Measurements from ENCODE around the gene DNAAF1. TPM values are rescaled to one million over a fixed set of nuclear protein-coding genes. Genes with fewer than 3 reads are reported as not detected.

The DNAAF1 gene
- total and polyA plus RNA-seq, 2 experiments from 2014 or later, result 0.42 TPM

DNA sequence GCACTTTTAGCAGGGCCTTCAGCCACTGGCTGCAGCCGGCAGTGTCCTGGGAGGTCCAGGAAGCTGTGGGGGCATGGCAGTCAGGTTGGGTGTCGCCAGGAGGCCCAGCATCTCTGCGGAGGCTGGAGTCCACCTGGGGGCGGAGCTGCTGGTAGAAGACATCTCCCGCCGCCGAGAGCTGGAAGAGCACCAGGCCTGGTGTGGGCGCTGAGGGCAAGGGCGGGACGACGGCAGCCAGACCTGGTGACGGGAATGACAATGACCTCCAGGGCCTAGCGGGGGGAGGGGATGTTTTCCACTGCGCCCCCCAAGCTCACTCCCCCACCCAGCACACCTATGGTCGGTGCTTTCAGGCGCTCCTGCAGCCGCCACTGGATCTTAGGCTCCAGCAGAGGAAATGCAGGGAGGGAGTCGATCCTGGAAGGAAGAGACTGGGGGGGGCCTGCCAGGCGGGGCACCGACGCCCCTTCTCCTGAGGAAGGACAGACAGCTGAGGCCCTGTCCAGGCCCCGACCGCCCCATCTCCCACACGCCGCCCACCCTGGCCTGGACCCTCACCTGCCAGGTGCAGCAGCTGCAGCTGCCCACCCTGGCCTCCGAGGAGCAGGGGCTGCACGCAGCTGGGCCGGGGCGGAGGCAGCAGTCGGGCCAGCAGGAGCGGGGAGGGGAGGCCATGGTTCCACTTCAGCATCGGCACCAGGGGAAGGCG is 34.7 kb downstream of the DNAAF1 start (continued):
- TF ChIP-seq, protein P1, sequence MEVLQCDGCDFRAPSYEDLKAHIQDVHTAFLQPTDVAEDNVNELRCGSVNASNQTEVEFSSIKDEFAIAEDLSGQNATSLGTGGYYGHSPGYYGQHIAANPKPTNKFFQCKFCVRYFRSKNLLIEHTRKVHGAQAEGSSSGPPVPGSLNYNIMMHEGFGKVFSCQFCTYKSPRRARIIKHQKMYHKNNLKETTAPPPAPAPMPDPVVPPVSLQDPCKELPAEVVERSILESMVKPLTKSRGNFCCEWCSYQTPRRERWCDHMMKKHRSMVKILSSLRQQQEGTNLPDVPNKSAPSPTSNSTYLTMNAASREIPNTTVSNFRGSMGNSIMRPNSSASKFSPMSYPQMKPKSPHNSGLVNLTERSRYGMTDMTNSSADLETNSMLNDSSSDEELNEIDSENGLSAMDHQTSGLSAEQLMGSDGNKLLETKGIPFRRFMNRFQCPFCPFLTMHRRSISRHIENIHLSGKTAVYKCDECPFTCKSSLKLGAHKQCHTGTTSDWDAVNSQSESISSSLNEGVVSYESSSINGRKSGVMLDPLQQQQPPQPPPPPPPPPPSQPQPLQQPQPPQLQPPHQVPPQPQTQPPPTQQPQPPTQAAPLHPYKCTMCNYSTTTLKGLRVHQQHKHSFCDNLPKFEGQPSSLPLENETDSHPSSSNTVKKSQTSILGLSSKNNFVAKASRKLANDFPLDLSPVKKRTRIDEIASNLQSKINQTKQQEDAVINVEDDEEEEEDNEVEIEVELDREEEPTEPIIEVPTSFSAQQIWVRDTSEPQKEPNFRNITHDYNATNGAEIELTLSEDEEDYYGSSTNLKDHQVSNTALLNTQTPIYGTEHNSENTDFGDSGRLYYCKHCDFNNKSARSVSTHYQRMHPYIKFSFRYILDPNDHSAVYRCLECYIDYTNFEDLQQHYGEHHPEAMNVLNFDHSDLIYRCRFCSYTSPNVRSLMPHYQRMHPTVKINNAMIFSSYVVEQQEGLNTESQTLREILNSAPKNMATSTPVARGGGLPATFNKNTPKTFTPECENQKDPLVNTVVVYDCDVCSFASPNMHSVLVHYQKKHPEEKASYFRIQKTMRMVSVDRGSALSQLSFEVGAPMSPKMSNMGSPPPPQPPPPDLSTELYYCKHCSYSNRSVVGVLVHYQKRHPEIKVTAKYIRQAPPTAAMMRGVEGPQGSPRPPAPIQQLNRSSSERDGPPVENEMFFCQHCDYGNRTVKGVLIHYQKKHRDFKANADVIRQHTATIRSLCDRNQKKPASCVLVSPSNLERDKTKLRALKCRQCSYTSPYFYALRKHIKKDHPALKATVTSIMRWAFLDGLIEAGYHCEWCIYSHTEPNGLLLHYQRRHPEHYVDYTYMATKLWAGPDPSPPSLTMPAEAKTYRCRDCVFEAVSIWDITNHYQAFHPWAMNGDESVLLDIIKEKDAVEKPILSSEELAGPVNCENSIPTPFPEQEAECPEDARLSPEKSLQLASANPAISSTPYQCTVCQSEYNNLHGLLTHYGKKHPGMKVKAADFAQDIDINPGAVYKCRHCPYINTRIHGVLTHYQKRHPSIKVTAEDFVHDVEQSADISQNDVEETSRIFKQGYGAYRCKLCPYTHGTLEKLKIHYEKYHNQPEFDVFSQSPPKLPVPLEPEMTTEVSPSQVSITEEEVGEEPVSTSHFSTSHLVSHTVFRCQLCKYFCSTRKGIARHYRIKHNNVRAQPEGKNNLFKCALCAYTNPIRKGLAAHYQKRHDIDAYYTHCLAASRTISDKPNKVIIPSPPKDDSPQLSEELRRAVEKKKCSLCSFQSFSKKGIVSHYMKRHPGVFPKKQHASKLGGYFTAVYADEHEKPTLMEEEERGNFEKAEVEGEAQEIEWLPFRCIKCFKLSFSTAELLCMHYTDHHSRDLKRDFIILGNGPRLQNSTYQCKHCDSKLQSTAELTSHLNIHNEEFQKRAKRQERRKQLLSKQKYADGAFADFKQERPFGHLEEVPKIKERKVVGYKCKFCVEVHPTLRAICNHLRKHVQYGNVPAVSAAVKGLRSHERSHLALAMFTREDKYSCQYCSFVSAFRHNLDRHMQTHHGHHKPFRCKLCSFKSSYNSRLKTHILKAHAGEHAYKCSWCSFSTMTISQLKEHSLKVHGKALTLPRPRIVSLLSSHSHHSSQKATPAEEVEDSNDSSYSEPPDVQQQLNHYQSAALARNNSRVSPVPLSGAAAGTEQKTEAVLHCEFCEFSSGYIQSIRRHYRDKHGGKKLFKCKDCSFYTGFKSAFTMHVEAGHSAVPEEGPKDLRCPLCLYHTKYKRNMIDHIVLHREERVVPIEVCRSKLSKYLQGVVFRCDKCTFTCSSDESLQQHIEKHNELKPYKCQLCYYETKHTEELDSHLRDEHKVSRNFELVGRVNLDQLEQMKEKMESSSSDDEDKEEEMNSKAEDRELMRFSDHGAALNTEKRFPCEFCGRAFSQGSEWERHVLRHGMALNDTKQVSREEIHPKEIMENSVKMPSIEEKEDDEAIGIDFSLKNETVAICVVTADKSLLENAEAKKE (CRISPR knock-in tag; IDR thresholded peaks at IDR 0.05), result no peak
- TF ChIP-seq, protein P2, sequence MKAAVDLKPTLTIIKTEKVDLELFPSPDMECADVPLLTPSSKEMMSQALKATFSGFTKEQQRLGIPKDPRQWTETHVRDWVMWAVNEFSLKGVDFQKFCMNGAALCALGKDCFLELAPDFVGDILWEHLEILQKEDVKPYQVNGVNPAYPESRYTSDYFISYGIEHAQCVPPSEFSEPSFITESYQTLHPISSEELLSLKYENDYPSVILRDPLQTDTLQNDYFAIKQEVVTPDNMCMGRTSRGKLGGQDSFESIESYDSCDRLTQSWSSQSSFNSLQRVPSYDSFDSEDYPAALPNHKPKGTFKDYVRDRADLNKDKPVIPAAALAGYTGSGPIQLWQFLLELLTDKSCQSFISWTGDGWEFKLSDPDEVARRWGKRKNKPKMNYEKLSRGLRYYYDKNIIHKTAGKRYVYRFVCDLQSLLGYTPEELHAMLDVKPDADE (IDR thresholded peaks at IDR 0.05), result no peak
- TF ChIP-seq EZH2phosphoT487 (IDR thresholded peaks at IDR 0.05; ENCODE audit: unreplicated experiment) (no peak), STAT1 (IDR thresholded peaks at IDR 0.05; ENCODE audit: unreplicated experiment) (no peak)

DNA sequence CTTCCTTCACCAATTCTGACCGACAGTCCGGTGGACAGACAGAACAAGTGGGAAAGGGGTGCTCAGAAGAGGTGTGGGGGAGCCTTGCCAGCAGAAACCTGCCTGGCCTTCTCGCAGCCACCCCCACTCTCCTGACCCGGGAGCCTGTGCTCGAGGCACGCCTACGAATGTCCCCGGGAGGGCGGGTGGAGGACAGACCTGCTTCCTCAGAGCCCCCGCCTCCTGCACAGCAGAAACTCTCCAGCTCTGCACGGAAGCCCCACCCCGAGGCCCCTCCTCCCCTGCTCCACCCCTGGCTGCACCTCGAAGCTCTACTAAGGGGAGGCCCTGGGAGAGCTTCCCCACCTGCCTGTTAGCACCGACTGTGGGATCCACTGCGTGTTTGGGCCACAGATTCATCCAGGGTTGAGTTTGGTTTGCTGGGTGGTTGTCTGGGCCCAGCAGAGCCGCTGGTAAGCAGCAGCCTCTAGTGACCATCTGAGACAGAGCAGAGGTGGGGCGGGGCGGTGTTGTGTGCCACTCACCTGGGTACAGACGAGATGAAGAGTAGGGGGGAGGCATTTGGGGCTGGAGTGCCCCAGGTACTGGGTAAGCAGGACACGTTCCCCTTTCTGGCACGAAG is 35.5 kb downstream of the DNAAF1 start:
- no peak overlapping the region for H3K27ac Mint-ChIP-seq
- Histone ChIP-seq H3K4me3 (no peak overlapping the region), H3K4me1 (ENCODE audit: insufficient read depth) (0 out of 2 replicates have a peak, but pooled peaks cover under 1% of the 10 kb centered on the region), H2AFZ (no peak overlapping the region), H3K4me2 (no peak overlapping the region), H3K9me2 (ENCODE audit: insufficient read depth) (no peaks in the 10 kb centered on the region), H4K20me1 (replicated peaks; ENCODE audit: insufficient read depth) (0 out of 2 replicates have a peak, but pooled peaks cover 4% of the 10 kb centered on the region), H3F3A (replicated peaks; ENCODE audit: low read depth) (no peaks in the 10 kb centered on the region), H3K27me3 (ENCODE audit: insufficient read depth) (no peaks in the 10 kb centered on the region), H3K27ac (ENCODE audit: low read depth) (no peak overlapping the region), H3K79me2 (replicated peaks; ENCODE audit: insufficient read depth) (peaks cover 19% of the 10 kb centered on the region), H3K36me3 (ENCODE audit: insufficient read depth) (no peaks in the 10 kb centered on the region; the same call in 1 of the 2 replicates)
- ATAC-seq (no peak), DNase-seq (ENCODE audit: low spot score) (no peak)
- no peaks in the 10 kb centered on the region for H3K9me3 Mint-ChIP-seq
- TF ChIP-seq, protein P3, sequence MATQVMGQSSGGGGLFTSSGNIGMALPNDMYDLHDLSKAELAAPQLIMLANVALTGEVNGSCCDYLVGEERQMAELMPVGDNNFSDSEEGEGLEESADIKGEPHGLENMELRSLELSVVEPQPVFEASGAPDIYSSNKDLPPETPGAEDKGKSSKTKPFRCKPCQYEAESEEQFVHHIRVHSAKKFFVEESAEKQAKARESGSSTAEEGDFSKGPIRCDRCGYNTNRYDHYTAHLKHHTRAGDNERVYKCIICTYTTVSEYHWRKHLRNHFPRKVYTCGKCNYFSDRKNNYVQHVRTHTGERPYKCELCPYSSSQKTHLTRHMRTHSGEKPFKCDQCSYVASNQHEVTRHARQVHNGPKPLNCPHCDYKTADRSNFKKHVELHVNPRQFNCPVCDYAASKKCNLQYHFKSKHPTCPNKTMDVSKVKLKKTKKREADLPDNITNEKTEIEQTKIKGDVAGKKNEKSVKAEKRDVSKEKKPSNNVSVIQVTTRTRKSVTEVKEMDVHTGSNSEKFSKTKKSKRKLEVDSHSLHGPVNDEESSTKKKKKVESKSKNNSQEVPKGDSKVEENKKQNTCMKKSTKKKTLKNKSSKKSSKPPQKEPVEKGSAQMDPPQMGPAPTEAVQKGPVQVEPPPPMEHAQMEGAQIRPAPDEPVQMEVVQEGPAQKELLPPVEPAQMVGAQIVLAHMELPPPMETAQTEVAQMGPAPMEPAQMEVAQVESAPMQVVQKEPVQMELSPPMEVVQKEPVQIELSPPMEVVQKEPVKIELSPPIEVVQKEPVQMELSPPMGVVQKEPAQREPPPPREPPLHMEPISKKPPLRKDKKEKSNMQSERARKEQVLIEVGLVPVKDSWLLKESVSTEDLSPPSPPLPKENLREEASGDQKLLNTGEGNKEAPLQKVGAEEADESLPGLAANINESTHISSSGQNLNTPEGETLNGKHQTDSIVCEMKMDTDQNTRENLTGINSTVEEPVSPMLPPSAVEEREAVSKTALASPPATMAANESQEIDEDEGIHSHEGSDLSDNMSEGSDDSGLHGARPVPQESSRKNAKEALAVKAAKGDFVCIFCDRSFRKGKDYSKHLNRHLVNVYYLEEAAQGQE (IDR thresholded peaks at IDR 0.05; ENCODE audit: unreplicated experiment), result no peak
- TF ChIP-seq, protein P2 (IDR thresholded peaks at IDR 0.05), result no peak
- TF ChIP-seq POLR2AphosphoS5 (IDR thresholded peaks at IDR 0.05; ENCODE audit: low read depth), result no peak
- TF ChIP-seq, protein P4, sequence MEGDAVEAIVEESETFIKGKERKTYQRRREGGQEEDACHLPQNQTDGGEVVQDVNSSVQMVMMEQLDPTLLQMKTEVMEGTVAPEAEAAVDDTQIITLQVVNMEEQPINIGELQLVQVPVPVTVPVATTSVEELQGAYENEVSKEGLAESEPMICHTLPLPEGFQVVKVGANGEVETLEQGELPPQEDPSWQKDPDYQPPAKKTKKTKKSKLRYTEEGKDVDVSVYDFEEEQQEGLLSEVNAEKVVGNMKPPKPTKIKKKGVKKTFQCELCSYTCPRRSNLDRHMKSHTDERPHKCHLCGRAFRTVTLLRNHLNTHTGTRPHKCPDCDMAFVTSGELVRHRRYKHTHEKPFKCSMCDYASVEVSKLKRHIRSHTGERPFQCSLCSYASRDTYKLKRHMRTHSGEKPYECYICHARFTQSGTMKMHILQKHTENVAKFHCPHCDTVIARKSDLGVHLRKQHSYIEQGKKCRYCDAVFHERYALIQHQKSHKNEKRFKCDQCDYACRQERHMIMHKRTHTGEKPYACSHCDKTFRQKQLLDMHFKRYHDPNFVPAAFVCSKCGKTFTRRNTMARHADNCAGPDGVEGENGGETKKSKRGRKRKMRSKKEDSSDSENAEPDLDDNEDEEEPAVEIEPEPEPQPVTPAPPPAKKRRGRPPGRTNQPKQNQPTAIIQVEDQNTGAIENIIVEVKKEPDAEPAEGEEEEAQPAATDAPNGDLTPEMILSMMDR (conservative IDR thresholded peaks at IDR 0.05; ENCODE audit: low read depth in 2 of 2), result no peak
- H3K27me3 Mint-ChIP-seq (ENCODE audit: insufficient read depth, low read depth, poor library complexity), result peaks cover 7% of the 10 kb centered on the region
- no peak overlapping the region for H3K4me3 Mint-ChIP-seq
- peaks cover 7% of the 10 kb centered on the region; the same call in 2 of the 3 replicates for H3K4me1 Mint-ChIP-seq
- peaks cover 49% of the 10 kb centered on the region for H3K36me3 Mint-ChIP-seq (ENCODE audit: low read depth)
